HepG2 (cell line): ENCODE data around the gene HLA-DMB. TPM values are rescaled to one million over a fixed set of nuclear protein-coding genes. Genes with fewer than 3 reads are reported as not detected.
A peak's percentile ranks its signal among the peaks of the same experiment; 100 is the strongest.

Experiments
- BRF2 ChIP-seq: sonication (generic); formaldehyde crosslinking; IDR thresholded peaks from 2 replicates; pipeline ENCODE4 v1.8.1; 2022; ENCODE audit warnings: mild to moderate bottlenecking, missing genetic modification reagents
- CCDC6 ChIP-seq: sonication (generic); formaldehyde crosslinking; IDR thresholded peaks from 2 replicates; pipeline ENCODE4 v1.8.1; 2022; ENCODE audit warnings: mild to moderate bottlenecking, missing genetic modification reagents, moderate library complexity
- FOXK1 ChIP-seq: sonication (generic); formaldehyde crosslinking; IDR thresholded peaks from 2 replicates; pipeline ENCODE4 v1.4.0; 2020; ENCODE audit warnings: low read depth, missing genetic modification reagents, borderline replicate concordance
- HOXA9 ChIP-seq: sonication (generic); formaldehyde crosslinking; IDR thresholded peaks from 2 replicates; pipeline ENCODE4 v1.8.1; 2022; ENCODE audit warnings: missing genetic modification reagents, mild to moderate bottlenecking, moderate library complexity, borderline replicate concordance
- IRX3 ChIP-seq: sonication (generic); formaldehyde crosslinking; IDR thresholded peaks from 2 replicates; pipeline ENCODE4 v1.8.1; 2023; ENCODE audit warnings: mild to moderate bottlenecking, low read depth, missing genetic modification reagents, borderline replicate concordance
- PHF5A ChIP-seq: IDR thresholded peaks from one replicate; pipeline ENCODE4 v1.6.1; 2018; ENCODE audit warnings: low read depth, missing genetic modification reagents; ENCODE audit not compliant: unreplicated experiment
- PHF8 ChIP-seq: sonication (generic); formaldehyde crosslinking; IDR thresholded peaks from 2 replicates; pipeline ENCODE4 v1.5.0; 2020; ENCODE audit warnings: missing genetic modification reagents
- RARA ChIP-seq: IDR thresholded peaks from 2 replicates; pipeline ENCODE4 v1.6.1; 2016; ENCODE audit warnings: missing genetic modification reagents, missing compliant biosample characterization
- ZBTB44 ChIP-seq: sonication (generic); formaldehyde crosslinking; IDR thresholded peaks from 2 replicates; pipeline ENCODE4 v1.4.0; 2020; ENCODE audit warnings: missing genetic modification reagents
- ZFAT ChIP-seq: sonication (generic); formaldehyde crosslinking; conservative IDR thresholded peaks from 2 replicates; pipeline ENCODE4 v1.8.1; 2023; ENCODE audit warnings: missing genetic modification reagents, inconsistent platforms
- ZFY ChIP-seq: sonication (generic); formaldehyde crosslinking; IDR thresholded peaks from 2 replicates; pipeline ENCODE4 v1.4.0; 2020; ENCODE audit warnings: missing genetic modification reagents
- ZFYVE20 ChIP-seq: sonication (generic); formaldehyde crosslinking; IDR thresholded peaks from 2 replicates; pipeline ENCODE4 v1.8.0; 2023; ENCODE audit warnings: low read depth, mild to moderate bottlenecking, moderate library complexity, missing genetic modification reagents, borderline replicate concordance
- ZNF24 ChIP-seq: fragments of 450-650 bp; IDR thresholded peaks from 2 replicates; pipeline ENCODE4 v1.6.1; 2017; ENCODE audit warnings: antibody characterized with exemption, mild to moderate bottlenecking
- ZNF331 ChIP-seq: sonication (generic); formaldehyde crosslinking; IDR thresholded peaks from 2 replicates; pipeline ENCODE4 v1.4.0; 2020; ENCODE audit warnings: missing genetic modification reagents
- ZNF446 ChIP-seq: sonication (generic); formaldehyde crosslinking; IDR thresholded peaks from 2 replicates; pipeline ENCODE4 v1.5.0; 2020; ENCODE audit warnings: mild to moderate bottlenecking, missing genetic modification reagents
- ZNF496 ChIP-seq: sonication (generic); formaldehyde crosslinking; IDR thresholded peaks from 2 replicates; pipeline ENCODE4 v1.8.1; 2023; ENCODE audit warnings: mild to moderate bottlenecking, moderate library complexity, missing genetic modification reagents; ENCODE audit not compliant: insufficient replicate concordance
- ZNF547 ChIP-seq: sonication (generic); formaldehyde crosslinking; IDR thresholded peaks from 2 replicates; pipeline ENCODE4 v1.5.1; 2020; ENCODE audit warnings: mild to moderate bottlenecking, missing genetic modification reagents
- ZNF780A ChIP-seq: sonication (generic); formaldehyde crosslinking; IDR thresholded peaks from 2 replicates; pipeline ENCODE4 v1.8.0; 2022; ENCODE audit warnings: mild to moderate bottlenecking, missing genetic modification reagents, moderate library complexity
- ZNF790 ChIP-seq: sonication (generic); formaldehyde crosslinking; IDR thresholded peaks from 2 replicates; pipeline ENCODE4 v1.8.0; 2022; ENCODE audit warnings: missing genetic modification reagents, mild to moderate bottlenecking, borderline replicate concordance
- ZNF850 ChIP-seq: sonication (generic); formaldehyde crosslinking; conservative IDR thresholded peaks from 2 replicates; pipeline ENCODE4 v1.9.0; 2021; ENCODE audit warnings: mild to moderate bottlenecking, missing genetic modification reagents
- polyA plus RNA-seq, 8 experiments: library from polyadenylated mRNA; depleted of rRNA in 3 of 8; stranded (reverse) in 7 of 8; unstranded in 1 of 8; fragments of >200 nt; fragmentation: Illumina TruSeq in 4 of 8; extraction: Trizol in 4 of 8; gene quantifications; 2 replicates each; pipeline versions ENCODE4 v1.2.1 to v1.2.3, GENCODE V29; 2011 to 2016; ENCODE audit warnings: low read depth in 4 of 8, missing spikeins in 1 of 8, mixed read lengths in 1 of 8; ENCODE audit not compliant: insufficient read depth in 1 of 8
- total RNA-seq, 5 experiments: library from RNA; depleted of rRNA; stranded (reverse); fragments of >200 nt; fragmentation: Illumina TruSeq; extraction: Trizol; gene quantifications; 2 replicates each; pipeline ENCODE4 v1.2.3, GENCODE V29; 2016; ENCODE audit warnings: low read depth in 1 of 5
- TF ChIP-seq, protein P1 (sequence below): sonication (generic); formaldehyde crosslinking; IDR thresholded peaks from 2 replicates; pipeline ENCODE4; 2020; ENCODE audit warnings: missing genetic modification reagents, mild to moderate bottlenecking, borderline replicate concordance

Gene HLA-DMB
- total and polyA plus RNA-seq, 2 of the 13 experiments (the other 11 are each of a cell fraction or from before 2014, with no cell fraction given), result not detected

DNA sequence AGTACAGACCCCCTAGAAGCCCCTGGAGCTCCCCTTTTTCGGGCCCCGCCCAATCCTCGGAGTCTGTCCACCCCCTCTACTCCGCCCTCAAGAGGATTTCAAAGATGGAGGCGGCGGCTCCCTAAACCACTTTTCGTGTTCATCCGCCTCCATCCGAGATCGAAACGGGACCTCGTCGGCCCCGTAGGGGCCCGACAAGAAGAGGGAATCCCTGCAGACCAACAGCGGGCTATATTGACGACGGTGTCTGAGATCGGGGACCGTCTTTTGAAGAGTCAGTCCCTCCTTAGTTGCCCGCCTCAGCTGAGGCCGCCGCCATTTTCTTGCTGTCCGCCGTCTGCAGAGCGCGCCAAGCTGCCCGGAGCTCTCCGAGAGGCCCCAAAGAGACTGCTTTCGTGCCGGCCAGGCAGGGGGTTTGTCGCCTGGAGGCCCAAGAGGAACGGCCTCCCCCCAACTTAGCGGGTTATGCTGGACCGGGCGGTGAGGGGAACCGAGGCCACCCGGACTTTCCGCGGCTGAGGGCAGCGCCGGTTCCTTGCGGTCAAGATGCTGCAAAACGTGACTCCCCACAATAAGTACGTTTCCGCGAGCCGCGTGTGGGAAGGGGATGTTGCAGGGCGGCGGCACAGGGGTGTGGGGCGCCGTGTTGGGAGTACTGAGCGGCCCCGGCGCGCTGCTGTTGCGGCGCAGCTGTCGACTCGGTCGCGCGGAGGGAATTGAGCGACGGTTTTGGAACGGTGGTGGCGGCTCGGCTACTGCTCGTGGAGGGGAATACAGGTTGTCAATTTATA is 31.7 kb upstream of the HLA-DMB start (continued):
- no peak for TF ChIP-seq ZFAT (CRISPR knock-in tag)
- no peak for TF ChIP-seq PHF5A (CRISPR knock-in tag)
- TF ChIP-seq ZFY (CRISPR knock-in tag), result no peak
- peak; percentile 77; the same call in 1 of the 2 replicates for TF ChIP-seq ZNF446 (CRISPR knock-in tag)
- TF ChIP-seq FOXK1, result no peak
- peak; percentile 85; the same call in 1 of the 2 replicates for TF ChIP-seq ZNF780A (CRISPR knock-in tag)
- no peak; the same call in 1 of the 2 replicates for TF ChIP-seq BRF2 (CRISPR knock-in tag)
- TF ChIP-seq IRX3, result no peak; the same call in 1 of the 2 replicates
- TF ChIP-seq ZNF496 (CRISPR knock-in tag), result no peak
- TF ChIP-seq HOXA9 (CRISPR knock-in tag), result peak; percentile 63; the same call in 1 of the 2 replicates
- TF ChIP-seq ZBTB44 (CRISPR knock-in tag), result no peak
- TF ChIP-seq ZNF24, result no peak; the same call in 1 of the 2 replicates
- peak; percentile 68; the same call in 1 of the 2 replicates for TF ChIP-seq ZNF790 (CRISPR knock-in tag)
- TF ChIP-seq ZNF850 (CRISPR knock-in tag), result peak; percentile 97
- no peak for TF ChIP-seq CCDC6 (CRISPR knock-in tag)
- 0 out of 2 replicates have a peak, but pooled peaks have one; percentile 12 for TF ChIP-seq RARA (CRISPR knock-in tag)
- TF ChIP-seq PHF8 (CRISPR knock-in tag), result peak; percentile 43
- TF ChIP-seq ZNF331 (CRISPR knock-in tag), result peak; percentile 14; the same call in 1 of the 2 replicates
- TF ChIP-seq, protein P1, sequence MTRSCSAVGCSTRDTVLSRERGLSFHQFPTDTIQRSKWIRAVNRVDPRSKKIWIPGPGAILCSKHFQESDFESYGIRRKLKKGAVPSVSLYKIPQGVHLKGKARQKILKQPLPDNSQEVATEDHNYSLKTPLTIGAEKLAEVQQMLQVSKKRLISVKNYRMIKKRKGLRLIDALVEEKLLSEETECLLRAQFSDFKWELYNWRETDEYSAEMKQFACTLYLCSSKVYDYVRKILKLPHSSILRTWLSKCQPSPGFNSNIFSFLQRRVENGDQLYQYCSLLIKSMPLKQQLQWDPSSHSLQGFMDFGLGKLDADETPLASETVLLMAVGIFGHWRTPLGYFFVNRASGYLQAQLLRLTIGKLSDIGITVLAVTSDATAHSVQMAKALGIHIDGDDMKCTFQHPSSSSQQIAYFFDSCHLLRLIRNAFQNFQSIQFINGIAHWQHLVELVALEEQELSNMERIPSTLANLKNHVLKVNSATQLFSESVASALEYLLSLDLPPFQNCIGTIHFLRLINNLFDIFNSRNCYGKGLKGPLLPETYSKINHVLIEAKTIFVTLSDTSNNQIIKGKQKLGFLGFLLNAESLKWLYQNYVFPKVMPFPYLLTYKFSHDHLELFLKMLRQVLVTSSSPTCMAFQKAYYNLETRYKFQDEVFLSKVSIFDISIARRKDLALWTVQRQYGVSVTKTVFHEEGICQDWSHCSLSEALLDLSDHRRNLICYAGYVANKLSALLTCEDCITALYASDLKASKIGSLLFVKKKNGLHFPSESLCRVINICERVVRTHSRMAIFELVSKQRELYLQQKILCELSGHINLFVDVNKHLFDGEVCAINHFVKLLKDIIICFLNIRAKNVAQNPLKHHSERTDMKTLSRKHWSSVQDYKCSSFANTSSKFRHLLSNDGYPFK (CRISPR knock-in tag), result 0 out of 2 replicates have a peak, but pooled peaks have one; percentile 70
- 0 out of 2 replicates have a peak, but pooled peaks have one; percentile 1 for TF ChIP-seq ZNF547 (CRISPR knock-in tag)
- TF ChIP-seq ZFYVE20 (CRISPR knock-in tag), result peak; percentile 46; the same call in 1 of the 2 replicates
